NCI-H2227 (cell line): ENCODE measurements around the gene EXTL1.

Experiments
- DNase-seq: peaks from one replicate; lab custom pipeline; 2025; ENCODE audit not compliant: unreplicated experiment; lab: John Stamatoyannopoulos, UW

The EXTL1 gene

DNA sequence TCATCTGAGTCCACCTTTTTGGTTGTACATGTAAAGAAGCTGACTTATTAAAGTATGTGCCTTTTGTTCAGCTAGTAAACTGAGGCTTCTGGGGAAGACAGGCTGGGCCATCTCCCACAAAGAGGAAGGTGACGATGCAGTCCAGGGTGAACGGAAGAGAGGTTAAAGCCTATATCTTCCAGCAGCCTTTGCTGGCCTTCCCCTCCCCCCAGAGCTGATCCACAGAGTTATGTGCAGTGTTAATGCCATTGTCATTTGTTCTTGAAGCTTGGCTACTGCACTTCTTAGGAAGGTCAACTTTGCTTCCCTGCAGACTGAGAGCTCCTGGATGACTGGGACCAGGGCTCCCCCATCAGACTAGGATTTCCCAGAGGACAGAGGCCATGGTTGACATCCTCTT lies 22.2 kb downstream of the EXTL1 start:
- DNase-seq, result no peak

DNA sequence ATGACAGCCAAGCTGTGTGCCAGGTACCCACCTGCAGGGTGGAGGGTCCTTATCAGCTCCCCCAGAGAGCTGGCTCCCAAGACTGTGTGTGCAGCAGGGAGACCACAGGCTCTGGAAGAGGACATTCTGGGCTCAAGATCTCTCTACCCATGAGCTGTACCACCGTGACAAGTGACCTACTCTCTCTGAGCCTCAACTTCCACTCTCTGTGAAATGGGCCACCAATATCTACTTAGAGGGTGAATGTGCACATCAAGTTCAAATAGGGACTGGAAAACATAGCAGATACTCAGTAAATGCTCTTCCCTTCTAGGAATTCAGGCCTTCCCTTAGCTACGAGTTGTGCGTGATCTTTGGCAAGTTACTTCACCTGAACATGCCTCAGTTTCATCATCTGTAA lies 22.8 kb downstream of the EXTL1 start:
- no peak for DNase-seq

DNA sequence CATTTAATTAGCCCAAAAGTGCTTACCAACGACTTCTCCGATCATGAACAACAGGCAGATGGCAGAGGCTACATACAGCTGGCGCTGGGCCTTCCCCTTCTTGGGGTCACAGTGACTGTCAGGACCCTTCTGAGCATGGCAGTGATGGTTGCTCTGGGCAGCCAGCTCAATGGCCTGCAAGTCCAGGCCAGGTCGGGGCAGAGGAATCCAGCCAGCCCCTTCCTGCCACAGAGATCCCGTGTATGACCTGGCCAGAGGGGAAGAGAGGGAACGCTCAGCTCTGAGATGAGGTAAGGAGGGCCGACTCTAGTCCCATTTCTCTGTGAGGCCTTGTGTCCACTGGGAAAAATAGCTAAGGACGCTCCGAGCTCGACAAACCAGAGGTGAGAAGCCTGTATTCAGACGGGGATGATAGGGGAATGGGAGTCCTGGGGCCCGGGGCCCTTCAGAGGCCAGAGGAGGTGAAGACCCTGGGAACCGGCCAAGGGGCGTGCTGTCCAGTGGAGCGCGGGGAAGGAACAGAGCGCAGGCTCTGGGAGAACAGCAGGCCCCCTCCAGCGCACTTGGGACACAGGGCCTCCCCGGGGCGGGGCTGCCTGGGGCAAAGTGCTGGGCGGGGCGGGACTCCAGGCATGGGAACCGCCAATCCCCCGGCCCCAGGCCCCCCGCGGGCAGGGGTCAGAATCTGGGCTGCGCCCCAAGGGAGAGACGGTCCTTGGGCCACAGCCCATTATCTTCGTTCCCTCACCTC lies 23.6 kb downstream of the EXTL1 start:
- no peak for DNase-seq

DNA sequence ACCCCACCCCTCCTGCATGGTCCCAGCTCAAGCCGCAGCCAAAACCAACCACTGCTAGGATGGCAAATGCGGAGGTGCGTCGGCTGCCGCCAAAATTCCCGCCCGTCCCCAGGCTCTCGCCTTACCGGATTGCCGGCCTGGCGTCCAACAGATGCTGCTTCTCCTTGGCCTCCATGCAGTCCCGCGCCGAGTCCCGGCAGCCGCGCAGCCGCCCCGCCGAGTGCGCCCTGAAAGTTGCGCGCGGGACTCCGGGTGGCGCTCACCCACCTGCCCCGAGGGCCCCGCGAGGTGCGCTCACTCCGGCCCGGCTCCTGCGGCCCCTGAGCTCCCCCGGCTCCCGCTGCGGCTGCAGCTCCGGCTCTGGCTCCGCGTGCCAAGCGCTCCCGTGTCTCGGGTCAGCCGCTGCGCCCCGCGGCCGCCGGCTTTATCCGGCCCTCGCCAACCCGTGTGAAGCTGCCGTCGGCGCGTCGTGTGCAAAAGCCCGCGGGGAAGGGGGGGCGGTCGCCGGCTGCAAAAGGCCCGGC lies 24.2 kb downstream of the EXTL1 start, which contains the start of gene SLC30A2:
Gene SLC30A2 (minus strand): TSS at position 397 of the 524 bp plus-strand sequence. CDS start 222 bp downstream, at position 175.
- DNase-seq, result peak; percentile 39

DNA sequence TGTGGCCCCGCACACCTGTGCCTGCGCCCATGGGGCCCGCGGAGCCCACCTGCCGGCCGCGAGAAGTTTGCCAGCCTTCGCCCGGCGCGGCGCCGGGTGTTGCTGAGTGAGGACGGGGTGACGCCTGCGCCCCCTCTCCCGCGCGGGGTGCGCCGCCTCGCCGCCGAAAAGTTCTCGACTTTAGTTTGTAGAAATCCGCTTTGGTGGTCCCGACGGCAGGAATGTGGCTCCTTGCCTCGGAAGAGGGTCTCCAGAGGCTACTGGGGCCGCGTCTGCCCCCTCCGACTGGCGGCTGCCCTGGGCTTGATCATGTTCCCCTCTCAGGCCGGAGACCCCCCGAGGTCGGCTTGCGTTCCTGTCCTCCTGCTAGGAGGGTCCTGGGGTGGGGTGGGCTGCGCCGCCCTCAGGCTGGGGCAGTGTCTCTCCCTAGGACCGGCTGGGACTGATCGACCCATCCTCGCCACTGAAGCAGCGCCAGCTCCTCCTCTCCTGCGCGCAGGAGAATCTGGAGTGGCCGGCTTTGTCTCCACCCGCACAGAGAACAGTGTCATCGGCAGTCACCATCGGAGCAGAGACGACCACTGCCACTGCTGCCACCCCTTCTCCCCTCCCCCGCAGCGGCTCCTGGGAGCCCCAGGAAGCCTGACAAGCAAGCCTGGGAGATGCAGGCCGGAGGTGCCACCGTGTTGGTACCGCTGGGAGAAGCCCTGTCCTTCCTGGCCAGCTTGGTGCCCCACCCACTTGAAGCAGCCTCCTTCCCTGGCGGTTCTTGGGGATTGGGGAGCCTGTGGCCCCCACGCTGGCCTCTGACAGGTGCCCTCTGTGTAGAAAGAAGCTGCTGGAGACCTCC lies 24.9 kb downstream of the EXTL1 start:
- DNase-seq, result peak; percentile 37

DNA sequence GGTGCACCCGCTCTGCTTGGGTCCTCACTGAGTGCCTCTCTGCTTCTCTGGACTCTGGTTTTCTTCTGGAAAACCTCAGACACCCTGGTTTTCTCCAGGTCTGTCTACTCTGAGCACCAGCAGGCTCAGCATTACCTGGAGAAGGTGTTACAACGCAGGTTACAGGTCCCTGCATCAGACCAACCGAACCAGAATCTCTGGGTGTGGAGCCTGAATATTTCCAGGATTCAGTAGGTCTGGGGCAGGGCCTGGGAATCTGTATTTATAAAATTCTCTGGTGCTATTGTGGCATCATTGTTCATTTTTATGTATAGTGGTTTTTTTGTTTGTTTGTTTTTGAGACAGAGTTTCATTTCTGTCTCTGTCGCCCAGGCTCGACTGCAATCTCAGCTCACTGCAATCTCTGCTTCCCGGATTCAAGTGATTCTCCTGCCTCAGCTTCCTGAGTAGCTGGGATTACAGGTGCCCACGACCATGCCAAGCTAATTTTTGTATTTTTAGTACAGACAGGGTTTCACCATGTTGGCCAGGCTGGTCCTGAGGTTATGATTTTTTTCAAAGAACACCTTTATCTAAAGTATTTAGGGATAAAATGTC lies 25.8 kb downstream of the EXTL1 start:
- DNase-seq, result no peak

DNA sequence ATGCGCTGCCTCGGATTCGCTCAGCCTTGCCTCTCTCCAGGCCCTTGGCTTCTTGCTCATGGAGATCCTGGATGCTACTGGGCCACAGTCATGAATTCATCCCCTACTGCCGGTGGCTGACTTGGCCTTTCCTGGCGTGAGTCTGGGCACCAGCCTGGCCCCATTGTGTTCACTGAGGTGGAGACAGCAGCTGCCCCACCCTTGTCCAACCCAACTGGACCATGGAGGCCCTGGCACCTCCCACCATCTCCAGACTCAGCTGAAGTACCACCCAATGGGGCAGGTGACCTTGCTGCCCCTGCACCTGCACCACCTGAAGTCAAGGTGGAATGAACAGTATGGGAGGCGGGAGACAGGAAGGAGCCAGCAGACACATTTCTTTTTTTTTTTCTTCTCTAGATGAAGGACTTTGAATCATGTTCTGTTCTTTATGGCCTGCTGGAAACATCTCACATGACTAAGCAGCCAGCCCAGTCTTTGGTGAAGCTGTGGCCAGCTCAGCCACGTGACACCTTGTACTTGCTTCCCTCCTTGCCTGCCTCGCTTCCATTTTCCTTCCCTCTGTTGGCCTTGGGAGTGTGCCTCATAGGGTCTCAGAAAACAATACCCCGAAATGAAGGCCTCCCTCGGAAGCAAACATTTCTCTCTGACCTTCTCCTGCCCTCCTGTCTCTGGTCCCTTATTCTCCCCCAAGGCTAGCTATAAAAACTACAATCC lies 28.1 kb downstream of the EXTL1 start:
- DNase-seq, result no peak

DNA sequence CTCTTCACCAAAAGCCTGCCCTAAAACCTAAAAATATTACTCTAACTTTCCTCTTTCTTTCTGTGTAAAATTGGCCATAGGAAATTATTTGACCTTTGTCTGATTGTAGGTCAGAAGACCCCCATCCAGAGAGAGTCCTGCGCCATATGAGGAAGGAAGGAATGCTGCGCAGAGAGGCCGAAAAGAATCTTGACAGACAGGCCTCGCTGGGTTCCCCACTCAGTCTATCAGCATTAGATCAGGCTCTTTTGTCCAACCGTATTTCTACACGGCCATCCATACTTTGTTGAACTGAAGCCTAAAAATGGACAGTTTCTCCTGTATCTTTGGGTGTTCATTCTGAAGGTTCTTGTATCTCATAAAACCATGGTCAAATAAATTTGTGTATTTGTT lies 28.7 kb downstream of the EXTL1 start:
- no peak for DNase-seq

DNA sequence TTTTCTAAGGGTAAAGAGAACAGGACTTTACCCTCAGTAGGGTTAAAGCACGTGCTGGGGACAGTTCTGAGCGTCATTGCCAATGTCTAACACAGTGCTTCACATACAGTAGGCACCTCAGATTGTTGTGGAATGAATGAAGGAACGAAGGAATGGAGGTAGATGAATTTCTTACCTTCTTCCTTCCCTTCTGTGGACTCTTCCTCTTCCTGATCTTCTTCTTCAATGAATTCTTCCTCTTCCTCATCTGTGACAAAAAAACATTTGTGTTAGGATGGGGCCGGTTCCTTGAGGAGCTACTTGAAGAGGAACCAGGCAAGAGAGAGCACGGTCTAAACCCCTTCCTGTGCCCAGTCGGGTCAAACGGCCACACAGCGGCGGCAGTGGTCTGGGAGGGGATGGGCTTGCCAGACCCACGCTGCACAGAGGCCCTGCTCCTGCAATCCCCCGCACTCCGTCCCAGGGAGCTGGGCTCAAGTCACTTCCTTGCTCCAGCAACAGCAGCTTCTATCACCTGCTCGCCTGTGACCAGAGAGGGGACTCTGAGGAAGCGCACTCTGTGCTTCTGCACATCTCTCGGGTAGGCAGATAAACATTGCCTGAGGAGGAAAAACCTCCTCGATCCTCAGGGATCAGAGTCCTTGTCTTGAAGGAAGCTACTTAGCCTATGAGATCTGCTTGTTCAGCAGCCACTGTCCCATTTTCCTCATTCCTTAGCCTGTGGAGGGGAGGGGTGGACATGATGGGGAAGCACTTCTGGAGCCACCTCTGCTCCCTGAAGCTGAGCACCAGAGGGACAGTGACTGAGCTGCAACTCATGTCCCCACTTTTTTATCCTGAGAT lies 32.4 kb downstream of the EXTL1 start:
- DNase-seq, result no peak

DNA sequence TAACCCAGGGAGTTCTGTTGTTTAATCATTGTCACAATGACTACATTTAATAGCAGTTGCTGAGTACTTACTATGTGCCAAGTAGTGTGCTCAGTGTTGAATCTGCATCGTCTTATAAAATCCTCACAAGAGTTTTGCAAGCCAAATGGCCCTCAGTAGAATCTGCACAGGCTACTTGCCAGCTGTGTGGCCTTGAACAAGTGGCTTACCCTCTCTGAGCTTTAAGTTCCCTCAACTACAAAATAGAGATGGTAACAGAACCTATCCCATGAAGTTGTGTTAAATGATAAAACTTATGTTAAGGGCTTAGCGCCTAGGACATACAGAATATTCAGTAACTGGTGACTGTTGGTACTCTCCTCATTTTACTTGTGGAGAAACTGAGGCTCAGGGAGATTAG lies 33.5 kb downstream of the EXTL1 start:
- DNase-seq, result no peak

DNA sequence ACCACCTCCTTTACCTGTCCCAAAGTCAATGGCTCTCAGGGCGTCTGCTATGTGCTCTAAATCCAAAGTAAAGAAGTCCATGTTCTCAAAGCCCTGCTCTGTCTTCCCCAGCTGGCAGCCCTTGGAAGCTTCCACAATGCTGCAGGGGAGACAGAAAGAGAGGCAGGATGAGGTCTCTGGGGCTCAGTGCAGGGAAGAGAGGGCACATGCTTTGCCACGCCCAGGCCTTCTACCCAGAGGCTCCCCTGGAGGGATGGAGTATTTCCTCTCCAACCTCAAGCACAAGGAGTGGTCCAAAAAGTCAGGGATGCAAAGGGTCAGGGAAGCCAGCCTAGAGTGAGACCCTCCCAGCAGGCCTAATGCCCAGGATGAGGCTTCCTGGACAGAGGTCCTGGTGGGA lies 35.6 kb downstream of the EXTL1 start:
- DNase-seq, result no peak

DNA sequence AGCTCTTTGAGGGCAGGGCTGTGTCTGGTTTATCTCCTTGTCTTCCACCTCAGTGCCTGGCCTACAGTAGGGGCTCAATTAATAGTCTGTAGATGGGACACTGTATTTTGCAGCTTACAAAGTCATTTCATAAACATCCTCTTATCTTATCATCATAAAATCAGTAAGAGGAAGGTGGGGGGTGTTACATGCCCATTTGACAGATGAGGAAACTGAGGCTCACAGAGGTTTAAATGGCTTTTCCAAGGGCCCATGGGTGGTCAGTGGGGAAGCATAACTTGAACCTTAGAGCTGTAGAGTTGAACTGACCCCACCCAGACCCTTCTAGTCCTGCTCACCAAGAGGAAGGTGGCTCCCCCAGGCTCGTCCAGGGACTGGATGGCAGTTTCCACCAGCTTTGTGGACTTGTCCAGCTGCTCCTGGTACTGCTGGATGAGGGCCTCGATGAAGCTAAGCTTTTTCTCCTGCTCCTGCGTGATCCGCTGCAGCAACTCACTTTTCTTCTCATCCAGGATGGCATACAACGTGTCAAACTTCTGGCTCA lies 36.5 kb downstream of the EXTL1 start:
- DNase-seq, result no peak

DNA sequence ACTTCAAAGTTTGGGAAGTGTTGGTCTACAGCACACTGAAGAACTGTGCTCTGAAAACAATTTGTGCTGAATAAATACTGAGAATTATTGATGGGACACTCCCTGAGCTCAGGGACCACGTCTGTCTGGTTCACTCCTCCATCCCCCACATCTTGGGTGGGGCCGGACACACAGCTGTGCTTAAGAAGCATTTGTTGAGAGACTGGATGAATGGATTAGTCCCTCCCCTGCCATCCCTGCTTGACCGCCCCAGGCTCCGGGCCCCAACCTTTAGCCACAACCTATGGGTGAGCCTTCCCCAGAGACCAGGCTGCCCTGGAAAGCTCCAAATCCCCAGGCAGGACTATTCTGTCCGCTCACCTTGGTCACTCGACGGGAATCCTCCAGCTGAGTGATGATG lies 38.3 kb downstream of the EXTL1 start:
- DNase-seq, result no peak

DNA sequence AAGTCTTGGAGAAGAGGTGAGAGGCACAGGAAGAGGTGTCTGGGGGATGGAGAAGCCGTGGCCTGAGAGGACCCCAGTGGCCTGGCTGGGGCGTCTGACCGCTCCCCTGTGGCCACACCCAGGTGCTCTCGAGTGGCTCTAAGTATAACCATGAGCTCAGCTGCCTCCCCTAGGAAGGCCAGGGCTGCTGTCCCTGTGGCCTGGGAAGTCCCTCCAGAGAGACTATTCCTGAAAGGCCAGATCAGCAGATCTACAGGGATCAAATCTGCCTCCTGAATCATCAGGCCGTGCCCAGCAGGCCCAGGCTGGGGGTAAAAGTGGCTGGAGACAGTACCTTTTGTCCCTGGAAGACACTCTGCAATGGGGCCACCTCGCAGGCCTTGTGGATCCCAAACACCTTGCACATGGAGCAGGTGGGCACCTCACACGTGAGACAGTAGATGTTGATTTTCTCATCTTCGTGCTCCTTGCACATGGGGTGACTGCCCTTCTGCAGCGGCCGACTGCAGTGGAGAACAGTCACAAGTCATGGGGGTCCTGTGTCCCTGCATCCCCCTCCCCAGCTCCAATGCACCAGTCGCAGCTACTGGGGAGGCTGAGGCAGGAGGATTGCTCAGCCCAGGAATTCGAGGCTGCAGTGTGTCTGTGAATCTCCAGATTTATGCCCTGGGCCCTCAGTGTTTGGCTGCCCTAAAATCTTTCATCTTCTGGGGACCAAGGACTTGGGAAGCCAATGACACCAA lies 39.4 kb downstream of the EXTL1 start:
- DNase-seq, result no peak

DNA sequence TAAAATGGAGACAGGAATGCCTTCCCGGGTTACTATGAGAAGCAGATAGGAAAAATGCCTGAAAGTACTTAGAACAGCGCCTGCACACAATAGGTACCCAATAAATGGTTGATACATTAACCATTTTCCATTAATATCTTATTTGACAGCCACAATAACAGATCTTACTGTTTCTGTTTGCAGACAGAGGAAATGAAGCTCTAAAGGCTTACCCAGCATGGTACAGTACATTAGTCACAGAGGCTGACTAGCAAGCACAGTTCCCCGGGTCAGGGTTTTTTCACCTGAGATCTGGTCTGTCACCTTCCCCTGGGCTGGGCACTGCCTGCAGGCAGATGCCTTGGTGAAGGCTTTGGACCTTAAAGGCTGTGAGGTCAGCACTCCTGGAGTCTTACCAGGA lies 43.0 kb downstream of the EXTL1 start:
- no peak for DNase-seq

DNA sequence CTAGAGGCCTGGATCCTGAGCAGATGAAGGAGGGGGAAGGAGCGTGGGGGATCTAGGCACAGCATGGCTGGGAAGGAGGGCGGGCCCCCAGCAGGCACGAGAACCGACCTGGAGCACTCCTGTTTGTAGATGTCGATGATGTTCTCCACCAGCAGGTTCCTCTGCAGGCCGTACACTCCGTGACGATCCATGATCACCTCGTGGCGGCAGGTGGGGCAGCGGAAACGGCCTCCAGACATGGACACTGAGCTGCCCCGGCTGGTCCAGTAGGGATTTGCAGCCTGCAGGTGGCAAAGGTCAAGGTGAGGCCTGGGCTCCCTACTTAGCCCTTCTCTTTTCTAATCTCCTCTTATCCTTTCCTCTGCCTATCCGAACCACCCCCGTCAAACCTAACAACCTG lies 44.6 kb downstream of the EXTL1 start:
- no peak for DNase-seq

DNA sequence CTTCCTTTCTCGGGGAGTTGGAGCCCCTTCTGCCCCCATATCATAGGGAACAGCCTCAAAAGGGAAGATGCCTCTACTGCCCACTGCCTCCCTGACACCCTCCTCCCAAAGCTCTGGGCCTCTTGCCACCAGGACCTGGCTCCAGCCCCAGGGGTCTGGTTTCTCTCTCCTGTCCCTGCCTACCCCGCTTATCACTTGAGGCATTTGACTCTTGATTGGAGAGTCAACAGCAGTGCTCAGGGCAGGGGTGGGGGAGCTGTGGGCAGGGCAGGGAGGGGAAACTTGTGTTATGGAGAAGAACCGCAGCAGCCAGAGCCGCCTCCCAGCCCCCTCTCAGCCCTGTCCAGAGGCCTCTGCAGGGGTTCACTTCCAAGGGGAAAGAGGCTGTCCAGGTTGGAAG lies 45.3 kb downstream of the EXTL1 start:
- DNase-seq, result no peak

DNA sequence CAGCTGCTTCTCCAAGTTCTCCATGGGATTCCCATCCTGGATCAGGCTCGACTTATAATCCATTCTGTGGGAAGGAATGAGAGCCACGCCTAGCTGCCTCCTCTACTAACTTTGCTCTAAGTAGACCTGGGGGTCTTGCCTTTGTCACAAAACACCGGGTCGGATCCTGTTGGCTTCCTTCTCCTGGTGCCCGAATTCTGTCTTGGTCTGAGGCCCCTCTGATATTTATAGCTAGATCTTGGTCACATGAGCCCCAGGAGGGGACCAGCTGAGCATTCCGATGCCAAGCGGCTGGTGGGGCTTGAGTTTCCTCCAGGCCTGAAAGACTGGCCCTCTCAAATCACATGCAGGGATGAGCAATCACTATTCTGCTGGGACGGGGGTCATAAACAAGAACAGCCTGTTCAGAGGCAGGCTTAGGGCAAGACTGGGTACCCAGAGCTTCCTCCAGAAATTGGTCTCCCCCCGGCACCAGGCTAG lies 45.9 kb downstream of the EXTL1 start, which contains the start of gene TRIM63:
Gene TRIM63 (minus strand): TSS at position 199 of the 480 bp plus-strand sequence. CDS start 136 bp downstream, at position 63.
- DNase-seq, result no peak

DNA sequence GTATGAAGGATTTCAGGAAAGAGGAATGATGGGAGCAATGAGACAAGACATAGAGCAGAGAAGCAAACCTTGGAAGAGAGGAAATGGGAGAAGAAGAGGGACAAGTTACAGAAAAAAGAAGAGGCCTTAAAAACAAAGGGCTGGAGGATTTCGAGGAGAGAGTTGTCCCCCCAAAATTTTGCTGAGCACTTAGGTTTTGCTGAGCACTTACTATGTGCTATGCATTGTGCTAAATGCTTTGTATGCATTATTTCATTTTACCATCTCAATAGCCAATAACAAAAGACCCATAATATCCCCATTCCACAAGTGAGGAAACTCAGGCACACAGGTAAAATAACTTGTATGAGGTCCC lies 48.3 kb downstream of the EXTL1 start:
- DNase-seq, result no peak
